MM.1S (cell line): ENCODE results near the gene EHBP1.

Experiments
- DNase-seq: peaks from one replicate; pipeline ENCODE4 v3.0.0-alpha.2; 2015
- H2AFZ ChIP-seq: fragments of 300-600 bp; sonication (generic); 2 replicates; pipeline ENCODE4 v1.6.0; 2016; ENCODE audit warnings: antibody characterized with exemption, low read length
- H3F3A ChIP-seq: fragments of 300-600 bp; sonication (generic); 2 replicates; pipeline ENCODE4 v1.6.1; 2016; ENCODE audit warnings: mild to moderate bottlenecking, antibody characterized with exemption, low read length, moderate library complexity, mixed read lengths; ENCODE audit not compliant: insufficient read depth
- H3K27ac ChIP-seq: fragments of 300-600 bp; sonication (generic); 2 replicates; pipeline ENCODE4 v1.5.1; 2016; ENCODE audit warnings: mild to moderate bottlenecking, low read length
- H3K27me3 ChIP-seq: fragments of 300-600 bp; sonication (generic); replicated peaks from 2 replicates; pipeline ENCODE4 v1.6.0; 2016; ENCODE audit warnings: low read length; ENCODE audit not compliant: insufficient read depth
- H3K36me3 ChIP-seq: fragments of 300-600 bp; sonication (generic); replicated peaks from 2 replicates; pipeline ENCODE4 v1.6.1; 2016; ENCODE audit warnings: mild to moderate bottlenecking, low read length, mixed read lengths; ENCODE audit not compliant: insufficient read depth
- H3K4me1 ChIP-seq: fragments of 300-600 bp; sonication (generic); 2 replicates; pipeline ENCODE4 v1.6.1; 2016; ENCODE audit warnings: low read length, mixed read lengths
- H3K4me2 ChIP-seq: fragments of 300-600 bp; sonication (generic); 2 replicates; pipeline ENCODE4 v1.6.0; 2016; ENCODE audit warnings: low read depth, low read length
- H3K4me3 ChIP-seq: fragments of 300-600 bp; sonication (generic); 2 replicates; pipeline ENCODE4 v1.5.1; 2016; ENCODE audit warnings: low read length, mixed read lengths
- H3K79me2 ChIP-seq: fragments of 300-600 bp; sonication (generic); 2 replicates; pipeline ENCODE4 v1.6.1; 2016; ENCODE audit warnings: mixed run types, low read length, mixed read lengths
- H3K9ac ChIP-seq: fragments of 300-600 bp; sonication (generic); 2 replicates; pipeline ENCODE4 v1.6.1; 2016; ENCODE audit warnings: low read length, mixed read lengths
- H3K9me2 ChIP-seq: fragments of 300-600 bp; sonication (generic); replicated peaks from 2 replicates; pipeline ENCODE4 v1.6.1; 2016; ENCODE audit warnings: mild to moderate bottlenecking, low read length, mixed read lengths; ENCODE audit not compliant: insufficient read depth
- H3K9me3 ChIP-seq: fragments of 300-600 bp; sonication (generic); replicated peaks from 2 replicates; pipeline ENCODE4 v1.6.1; 2016; ENCODE audit warnings: mild to moderate bottlenecking, low read length, mixed read lengths; ENCODE audit not compliant: insufficient read depth
- H4K20me1 ChIP-seq: fragments of 300-600 bp; sonication (generic); 2 replicates; pipeline ENCODE4 v1.6.1; 2016; ENCODE audit warnings: mild to moderate bottlenecking, low read length, moderate library complexity, mixed read lengths; ENCODE audit not compliant: insufficient read depth
- CTCF ChIP-seq: fragments of 300-600 bp; sonication (generic); IDR thresholded peaks from 2 replicates; pipeline ENCODE4 v1.5.1; 2016; ENCODE audit warnings: antibody characterized with exemption, low read length, mixed read lengths
- EZH2 ChIP-seq: fragments of 300-600 bp; sonication (generic); optimal IDR thresholded peaks from 2 replicates; pipeline ENCODE3; 2017; ENCODE audit warnings: low read depth, mild to moderate bottlenecking, antibody characterized with exemption, low read length, mixed read lengths
- EZH2phosphoT487 ChIP-seq: fragments of 300-600 bp; sonication (generic); IDR thresholded peaks from 2 replicates; pipeline ENCODE4 v1.6.1; 2018; ENCODE audit warnings: antibody characterized with exemption, low read length

The EHBP1 gene

GRCh38 chr2:62724106-62724505, 18.6 kb downstream of the EHBP1 start:
- H3K27me3 ChIP-seq: no peaks in the 10 kb centered on the region
- DNase-seq: no peak
- no peaks in the 10 kb centered on the region for H3K4me1 ChIP-seq
- H3K36me3 ChIP-seq: no peaks in the 10 kb centered on the region
- H3K9me3 ChIP-seq: no peaks in the 10 kb centered on the region
- H3K9me2 ChIP-seq: no peaks in the 10 kb centered on the region
- no peak for TF ChIP-seq EZH2
- TF ChIP-seq CTCF: no peak
- TF ChIP-seq EZH2phosphoT487: no peak
- H3K79me2 ChIP-seq: peaks cover 26% of the 10 kb centered on the region
- H3F3A ChIP-seq: no peaks in the 10 kb centered on the region
- H3K27ac ChIP-seq: no peak overlapping the region
- H3K4me2 ChIP-seq: no peak overlapping the region
- no peak overlapping the region for H3K4me3 ChIP-seq
- H3K9ac ChIP-seq: no peak overlapping the region
- H2AFZ ChIP-seq: no peak overlapping the region
- no peaks in the 10 kb centered on the region for H4K20me1 ChIP-seq

DNA sequence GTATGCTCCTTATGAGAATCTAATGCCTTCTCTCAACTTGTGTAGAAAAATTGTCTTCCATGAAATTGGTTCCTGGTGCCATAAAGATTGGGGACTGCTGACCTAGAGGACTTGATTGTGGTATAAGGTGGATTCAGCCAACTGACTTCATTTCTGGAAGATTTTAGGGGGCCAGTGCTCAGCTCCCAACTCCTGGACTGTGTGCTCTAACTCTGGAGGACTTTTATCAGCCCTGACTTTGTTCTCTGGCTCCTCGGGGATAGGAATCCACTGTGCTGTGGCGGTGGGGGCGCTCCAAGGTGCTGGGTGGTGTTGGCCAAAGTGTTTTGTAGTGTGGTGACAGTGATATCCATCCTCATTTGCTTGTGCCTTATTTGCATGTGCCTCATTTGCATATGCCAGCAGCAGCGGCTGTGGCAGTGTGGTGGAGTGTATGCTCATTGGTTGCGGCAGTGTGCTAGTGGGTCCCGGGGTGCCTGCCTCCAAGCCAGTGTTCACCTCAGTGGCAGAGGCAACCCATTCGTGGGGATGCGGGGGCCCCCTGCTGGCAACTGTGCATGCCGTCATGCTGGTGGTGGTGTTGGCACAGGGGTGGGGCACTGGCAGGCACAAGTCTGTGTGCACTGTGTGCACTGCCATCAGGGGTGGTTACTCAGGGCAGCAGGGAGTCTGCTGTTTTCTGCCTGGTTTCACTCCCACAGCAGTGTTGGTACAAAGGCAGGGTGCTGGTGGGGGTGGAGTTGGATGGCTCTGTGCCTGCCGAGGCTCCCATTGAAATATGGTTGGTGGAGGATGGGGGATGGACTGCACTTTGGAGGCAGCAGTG, 19.6 kb downstream of the EHBP1 start:
- Histone ChIP-seq H3K4me3 (no peak overlapping the region), H3K36me3 (no peaks in the 10 kb centered on the region), H4K20me1 (no peaks in the 10 kb centered on the region), H3K9me2 (no peaks in the 10 kb centered on the region), H3K79me2 (peaks cover 26% of the 10 kb centered on the region), H3K27me3 (no peaks in the 10 kb centered on the region), H3K9me3 (no peaks in the 10 kb centered on the region), H3K4me1 (no peaks in the 10 kb centered on the region), H3K27ac (no peak overlapping the region), H3K4me2 (no peak overlapping the region), H3F3A (no peaks in the 10 kb centered on the region), H2AFZ (no peak overlapping the region), H3K9ac (no peak overlapping the region)
- peak; percentile 26 for DNase-seq
- peak; percentile 47 for TF ChIP-seq CTCF
- TF ChIP-seq EZH2: no peak

- Histone ChIP-seq H3K4me3 (no peak overlapping the region), H3K4me2 (no peak overlapping the region), H3K4me1 (no peaks in the 10 kb centered on the region), H3K9ac (no peak overlapping the region), H3F3A (no peaks in the 10 kb centered on the region), H3K9me2 (no peaks in the 10 kb centered on the region), H3K27ac (no peak overlapping the region), H3K27me3 (no peaks in the 10 kb centered on the region), H4K20me1 (no peaks in the 10 kb centered on the region), H2AFZ (no peak overlapping the region), H3K9me3 (no peaks in the 10 kb centered on the region), H3K36me3 (no peaks in the 10 kb centered on the region), H3K79me2 (peaks cover 26% of the 10 kb centered on the region)
- no peak for DNase-seq
- TF ChIP-seq EZH2phosphoT487 (no peak), EZH2 (no peak), CTCF (no peak)
Observed at GRCh38 chr2:62725712-62726055, 20.2 kb downstream of the EHBP1 start.
